ENCODE measurements around the gene PCOLCE2. TPM values are rescaled to one million over a fixed set of nuclear protein-coding genes. Genes with fewer than 3 reads are reported as not detected.

PCOLCE2 gene
- total RNA-seq, 4 donors from 2014 or later, result 2.3 to 3.2 (median 2.5) TPM; not detected in 1

GRCh38 chr3:142898346-142899213, 9.7 kb upstream of the PCOLCE2 start:
- TF ChIP-seq POLR2A (IDR thresholded peaks at IDR 0.05) (no peak), CTCF (IDR thresholded peaks at IDR 0.05) (no peak)
- Histone ChIP-seq H3K27ac (no peak overlapping the region), H3K27me3 (no peaks in the 10 kb centered on the region)

GRCh38 chr3:142897807-142898206, 8.9 kb upstream of the PCOLCE2 start:
- no peak for DNase-seq
- TF ChIP-seq POLR2A (IDR thresholded peaks at IDR 0.05) (no peak), CTCF (IDR thresholded peaks at IDR 0.05) (no peak)

More at GRCh38 chr3:142898346-142899213, 9.7 kb upstream of the PCOLCE2 start:
- H3K4me1 ChIP-seq, result no peaks in the 10 kb centered on the region
- H3K36me3 ChIP-seq, result no peaks in the 10 kb centered on the region
- H3K9me3 ChIP-seq, result no peaks in the 10 kb centered on the region
- H3K4me3 ChIP-seq, result no peak overlapping the region
- no peak for DNase-seq

GRCh38 chr3:142896996-142897395, 8.1 kb upstream of the PCOLCE2 start:
- Histone ChIP-seq H3K36me3 (no peaks in the 10 kb centered on the region), H3K4me3 (no peak overlapping the region), H3K27ac (no peak overlapping the region), H3K27me3 (no peaks in the 10 kb centered on the region), H3K4me1 (no peaks in the 10 kb centered on the region), H3K9me3 (no peaks in the 10 kb centered on the region)
- no peak for TF ChIP-seq CTCF (IDR thresholded peaks at IDR 0.05)
- TF ChIP-seq POLR2A (IDR thresholded peaks at IDR 0.05), result no peak
- DNase-seq, result no peak

More at GRCh38 chr3:142897807-142898206, 8.9 kb upstream of the PCOLCE2 start:
- Histone ChIP-seq H3K9me3 (no peaks in the 10 kb centered on the region), H3K4me1 (no peaks in the 10 kb centered on the region), H3K27ac (no peak overlapping the region), H3K27me3 (no peaks in the 10 kb centered on the region), H3K4me3 (no peak overlapping the region), H3K36me3 (no peaks in the 10 kb centered on the region)

DNA sequence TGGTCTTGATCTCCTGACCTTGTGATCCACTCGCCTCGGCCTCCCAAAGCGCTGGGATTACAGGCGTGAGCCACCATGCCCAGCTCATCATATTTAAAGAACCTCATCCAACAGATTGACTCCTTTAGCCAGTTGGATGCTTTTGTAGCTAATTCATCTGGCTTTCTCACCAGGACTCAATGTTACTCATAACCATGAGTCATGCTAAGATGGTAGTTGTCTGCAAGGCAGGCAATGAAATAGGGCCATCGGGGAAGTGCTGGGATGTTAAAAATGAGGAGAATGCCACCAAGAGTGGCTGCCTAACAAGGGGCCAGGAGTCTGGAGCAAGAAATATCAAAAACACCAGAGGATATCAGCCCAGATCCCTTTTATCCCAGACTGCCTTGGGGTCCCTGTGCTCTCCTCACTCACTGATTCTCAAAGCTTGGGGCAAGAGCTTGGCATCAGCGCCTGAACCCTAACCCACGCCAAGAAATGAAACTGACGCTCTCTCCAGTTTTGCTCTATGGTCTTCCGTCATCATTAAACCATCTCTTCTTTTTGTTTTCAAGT, 7.4 kb upstream of the PCOLCE2 start:
- DNase-seq, result no peak
- Histone ChIP-seq H3K36me3 (no peaks in the 10 kb centered on the region), H3K27ac (no peak overlapping the region), H3K4me1 (no peaks in the 10 kb centered on the region), H3K27me3 (no peaks in the 10 kb centered on the region), H3K9me3 (no peaks in the 10 kb centered on the region), H3K4me3 (no peak overlapping the region)
- TF ChIP-seq POLR2A (IDR thresholded peaks at IDR 0.05) (no peak), CTCF (IDR thresholded peaks at IDR 0.05) (no peak)

DNA sequence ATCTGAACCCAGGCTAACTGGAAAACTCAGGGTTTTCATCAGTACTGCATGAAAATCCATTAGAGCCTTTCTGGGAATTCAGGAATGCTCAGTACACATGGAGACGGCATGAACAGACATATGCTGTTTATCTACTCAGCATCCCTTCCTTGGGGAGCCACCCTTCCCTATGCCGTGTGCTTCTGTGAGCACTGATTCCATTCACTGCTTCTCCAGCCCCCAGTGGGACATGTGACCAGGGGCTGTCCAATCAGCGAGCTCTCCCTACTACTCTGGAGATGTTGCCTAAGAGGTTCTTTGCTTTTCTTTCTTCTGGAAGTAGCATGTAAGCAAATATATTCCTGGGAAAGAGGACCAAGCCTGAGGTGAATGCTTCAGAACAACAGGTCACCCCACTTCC, 5.6 kb upstream of the PCOLCE2 start:
- no peak for DNase-seq
- no peak overlapping the region for H3K4me3 ChIP-seq
- H3K9me3 ChIP-seq, result no peaks in the 10 kb centered on the region
- TF ChIP-seq POLR2A (IDR thresholded peaks at IDR 0.05), result no peak
- TF ChIP-seq CTCF (IDR thresholded peaks at IDR 0.05), result no peak
- H3K27me3 ChIP-seq, result no peaks in the 10 kb centered on the region
- peaks cover 0 to under 1% (median 0%) of the 10 kb centered on the region in 4 donors for H3K4me1 ChIP-seq
- H3K36me3 ChIP-seq, result no peaks in the 10 kb centered on the region
- H3K27ac ChIP-seq, result no peak overlapping the region
